OCI-LY1 (cell line): ENCODE data around the gene MYH7B.

ENCODE experiments used
- H2AFZ ChIP-seq: fragments of 200-600 bp; sonication (generic), shearing (Covaris generic); 2 replicates; pipeline ENCODE4 v1.6.0; 2014; ENCODE audit warnings: antibody characterized with exemption, mild to moderate bottlenecking, low read length
- H3F3A ChIP-seq: fragments of 200-600 bp; sonication (generic), shearing (Covaris generic); 2 replicates; pipeline ENCODE4 v1.6.0; 2014; ENCODE audit warnings: mild to moderate bottlenecking, antibody characterized with exemption, low read length, moderate library complexity; ENCODE audit not compliant: insufficient read depth
- H3K27ac ChIP-seq: fragments of 200-600 bp; sonication (generic); 2 replicates; pipeline ENCODE4 v1.5.1; 2014; ENCODE audit warnings: low read length, mixed run types, mild to moderate bottlenecking, low read depth; ENCODE audit not compliant: poor library complexity, severe bottlenecking
- H3K27me3 ChIP-seq: fragments of 200-600 bp; sonication (generic); 2 replicates; pipeline ENCODE4 v1.6.0; 2014; ENCODE audit warnings: antibody characterized with exemption, mild to moderate bottlenecking, low read length, moderate library complexity; ENCODE audit not compliant: insufficient read depth
- H3K36me3 ChIP-seq: fragments of 200-600 bp; sonication (generic); 2 replicates; pipeline ENCODE4 v1.6.1; 2014; ENCODE audit warnings: mild to moderate bottlenecking, antibody characterized with exemption, low read length, moderate library complexity, mixed read lengths; ENCODE audit not compliant: insufficient read depth
- H3K4me1 ChIP-seq: fragments of 200-600 bp; sonication (generic); 2 replicates; pipeline ENCODE4 v1.5.1; 2014; ENCODE audit warnings: mild to moderate bottlenecking, low read length, moderate library complexity; ENCODE audit not compliant: insufficient read depth, severe bottlenecking
- H3K4me2 ChIP-seq: fragments of 200-600 bp; sonication (generic), shearing (Covaris generic); 2 replicates; pipeline ENCODE4 v1.6.1; 2014; ENCODE audit warnings: low read length
- H3K4me3 ChIP-seq: fragments of 200-600 bp; sonication (generic); 2 replicates; pipeline ENCODE4 v1.5.1; 2014; ENCODE audit warnings: low read length, low read depth, mild to moderate bottlenecking, mixed read lengths; ENCODE audit not compliant: poor library complexity, severe bottlenecking
- H3K79me2 ChIP-seq: fragments of 200-600 bp; shearing (Covaris generic); 2 replicates; pipeline ENCODE4 v1.6.1; 2016; ENCODE audit warnings: mixed run types, low read length, mixed read lengths; ENCODE audit not compliant: insufficient read depth
- H3K9ac ChIP-seq: fragments of 200-600 bp; sonication (generic), shearing (Covaris generic); 2 replicates; pipeline ENCODE4 v1.6.1; 2014; ENCODE audit warnings: mild to moderate bottlenecking, low read length, mixed read lengths
- H3K9me2 ChIP-seq: fragments of 200-600 bp; sonication (generic), shearing (Covaris generic); 2 replicates; pipeline ENCODE4 v1.6.1; 2014; ENCODE audit warnings: low read depth, mild to moderate bottlenecking, low read length, mixed read lengths
- H3K9me3 ChIP-seq: fragments of 200-600 bp; shearing (Covaris generic); 2 replicates; pipeline ENCODE4 v1.6.1; 2014; ENCODE audit warnings: low read length, mixed read lengths
- H4K20me1 ChIP-seq: fragments of 200-600 bp; sonication (generic), shearing (Covaris generic); 2 replicates; pipeline ENCODE4 v1.6.0; 2016; ENCODE audit warnings: mild to moderate bottlenecking, low read length; ENCODE audit not compliant: insufficient read depth
- EZH2 ChIP-seq: fragments of 200-600 bp; sonication (generic), shearing (Covaris generic); IDR thresholded peaks from 2 replicates; pipeline ENCODE4 v1.8.0; 2017; ENCODE audit warnings: borderline replicate concordance, mixed run types, mild to moderate bottlenecking, antibody characterized with exemption, low read length, moderate library complexity, mixed read lengths
- TF ChIP-seq, protein P1 (sequence below): fragments of 200-600 bp; sonication (generic), shearing (Covaris generic); IDR thresholded peaks from 2 replicates; pipeline ENCODE4 v1.5.1; 2017; ENCODE audit warnings: mild to moderate bottlenecking, antibody characterized with exemption, low read length, moderate library complexity, mixed read lengths

The MYH7B gene

DNA sequence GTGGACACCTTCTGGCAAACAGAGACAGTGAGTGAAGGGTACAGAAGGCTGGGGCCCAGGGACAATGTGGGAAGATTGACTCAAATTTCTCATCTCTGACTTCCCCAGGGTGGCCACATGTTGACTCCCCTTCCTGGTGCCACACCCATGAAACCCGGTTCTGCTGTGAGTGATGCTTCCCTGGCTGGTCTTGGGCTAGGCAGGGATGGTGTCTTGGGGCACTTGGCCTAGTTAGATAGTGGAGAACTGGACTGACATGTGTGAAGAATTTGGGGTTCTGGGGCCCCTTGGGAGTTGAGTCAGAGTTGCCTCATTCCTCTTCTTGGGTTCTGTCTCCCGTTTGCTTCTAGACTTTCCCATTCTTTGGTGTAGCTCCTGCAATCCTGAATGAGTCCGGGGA lies 34.2 kb upstream of the MYH7B start:
- Histone ChIP-seq H3K79me2 (no peaks in the 10 kb centered on the region), H4K20me1 (no peaks in the 10 kb centered on the region), H3K9ac (no peak overlapping the region), H3K4me3 (no peak overlapping the region), H3K9me2 (no peaks in the 10 kb centered on the region), H3K4me1 (no peaks in the 10 kb centered on the region), H3F3A (no peaks in the 10 kb centered on the region), H3K27ac (no peak overlapping the region), H2AFZ (no peak overlapping the region), H3K36me3 (no peaks in the 10 kb centered on the region; the same call in 1 of the 2 replicates), H3K9me3 (no peaks in the 10 kb centered on the region), H3K4me2 (no peak overlapping the region), H3K27me3 (no peaks in the 10 kb centered on the region; the same call in 1 of the 2 replicates)
- no peak for TF ChIP-seq EZH2
- TF ChIP-seq, protein P1, sequence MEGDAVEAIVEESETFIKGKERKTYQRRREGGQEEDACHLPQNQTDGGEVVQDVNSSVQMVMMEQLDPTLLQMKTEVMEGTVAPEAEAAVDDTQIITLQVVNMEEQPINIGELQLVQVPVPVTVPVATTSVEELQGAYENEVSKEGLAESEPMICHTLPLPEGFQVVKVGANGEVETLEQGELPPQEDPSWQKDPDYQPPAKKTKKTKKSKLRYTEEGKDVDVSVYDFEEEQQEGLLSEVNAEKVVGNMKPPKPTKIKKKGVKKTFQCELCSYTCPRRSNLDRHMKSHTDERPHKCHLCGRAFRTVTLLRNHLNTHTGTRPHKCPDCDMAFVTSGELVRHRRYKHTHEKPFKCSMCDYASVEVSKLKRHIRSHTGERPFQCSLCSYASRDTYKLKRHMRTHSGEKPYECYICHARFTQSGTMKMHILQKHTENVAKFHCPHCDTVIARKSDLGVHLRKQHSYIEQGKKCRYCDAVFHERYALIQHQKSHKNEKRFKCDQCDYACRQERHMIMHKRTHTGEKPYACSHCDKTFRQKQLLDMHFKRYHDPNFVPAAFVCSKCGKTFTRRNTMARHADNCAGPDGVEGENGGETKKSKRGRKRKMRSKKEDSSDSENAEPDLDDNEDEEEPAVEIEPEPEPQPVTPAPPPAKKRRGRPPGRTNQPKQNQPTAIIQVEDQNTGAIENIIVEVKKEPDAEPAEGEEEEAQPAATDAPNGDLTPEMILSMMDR, result no peak

DNA sequence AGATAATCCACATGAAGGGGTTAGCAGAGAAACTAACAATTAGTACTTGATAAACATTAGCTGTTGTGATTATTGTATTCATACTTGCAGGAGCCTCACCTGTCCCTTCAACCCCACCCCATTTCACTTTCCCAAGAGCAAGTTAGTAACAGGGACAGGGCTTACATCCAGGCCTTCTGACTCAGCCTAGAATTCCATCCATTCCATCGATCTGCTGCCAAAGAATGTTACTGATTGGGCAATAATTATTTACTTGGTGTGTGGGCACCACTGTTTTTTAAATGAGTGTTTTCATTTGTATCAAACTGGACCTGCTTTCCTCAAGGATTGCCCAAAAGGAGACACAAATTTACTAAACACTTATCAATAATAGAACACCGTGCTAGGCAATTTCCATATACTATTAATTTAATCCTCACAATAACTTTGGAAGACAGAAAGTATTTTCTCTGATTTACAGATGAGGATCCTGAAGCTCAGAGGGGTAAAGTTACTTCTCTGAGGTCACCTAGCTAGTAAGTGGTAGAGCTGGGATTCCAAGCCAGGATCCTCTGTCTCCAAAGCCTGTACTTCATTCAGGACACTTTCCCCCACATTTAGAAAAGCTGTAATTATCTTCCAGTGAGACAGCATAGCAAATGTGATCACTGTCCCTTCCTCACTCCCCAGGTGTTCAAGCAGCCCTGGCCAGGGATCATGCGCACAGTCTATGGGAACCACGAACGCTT lies 32.9 kb upstream of the MYH7B start:
- H3K36me3 ChIP-seq, result peaks cover 1% of the 10 kb centered on the region; the same call in 1 of the 2 replicates
- no peaks in the 10 kb centered on the region for H3K9me3 ChIP-seq
- H3K27me3 ChIP-seq, result no peaks in the 10 kb centered on the region; the same call in 1 of the 2 replicates
- no peaks in the 10 kb centered on the region for H3K4me1 ChIP-seq
- no peak overlapping the region for H3K9ac ChIP-seq
- no peak overlapping the region for H2AFZ ChIP-seq
- H3F3A ChIP-seq, result no peaks in the 10 kb centered on the region
- H3K4me2 ChIP-seq, result no peak overlapping the region
- H3K27ac ChIP-seq, result no peak overlapping the region
- TF ChIP-seq, protein P1, result no peak
- no peak for TF ChIP-seq EZH2
- no peaks in the 10 kb centered on the region for H3K79me2 ChIP-seq
- H3K4me3 ChIP-seq, result no peak overlapping the region
- H4K20me1 ChIP-seq, result no peaks in the 10 kb centered on the region
- H3K9me2 ChIP-seq, result no peaks in the 10 kb centered on the region

DNA sequence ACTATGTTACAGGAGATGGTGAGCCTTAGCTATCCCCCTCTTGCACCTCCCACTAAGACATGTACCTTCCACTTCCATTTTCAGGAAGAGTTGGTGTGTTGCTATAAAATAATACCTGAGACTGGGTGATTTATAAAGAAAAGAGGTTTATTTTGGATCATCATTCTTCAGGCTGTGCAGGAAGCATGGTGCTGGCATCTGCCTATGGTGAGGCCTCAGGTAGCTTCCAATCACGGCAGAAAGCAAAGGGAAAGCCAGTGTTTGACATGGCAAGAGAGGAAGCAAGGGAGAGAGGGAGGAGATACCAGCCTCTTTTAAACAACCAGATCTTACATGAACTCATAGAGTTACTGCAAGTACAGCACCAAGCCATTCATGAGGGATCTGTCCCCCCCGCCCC lies 32.3 kb upstream of the MYH7B start:
- H3K36me3 ChIP-seq, result peaks cover 7% of the 10 kb centered on the region
- no peak overlapping the region for H3K4me2 ChIP-seq
- no peak overlapping the region for H3K27ac ChIP-seq

More for the DNA sequence above, 32.3 kb upstream of the MYH7B start:
- H3K4me1 ChIP-seq, result no peaks in the 10 kb centered on the region
- H3K79me2 ChIP-seq, result no peaks in the 10 kb centered on the region
- H2AFZ ChIP-seq, result no peak overlapping the region
- H3K9ac ChIP-seq, result no peak overlapping the region
- no peak overlapping the region for H3K4me3 ChIP-seq
- no peaks in the 10 kb centered on the region for H3F3A ChIP-seq
- no peaks in the 10 kb centered on the region for H3K27me3 ChIP-seq
- H3K9me3 ChIP-seq, result no peaks in the 10 kb centered on the region
- H3K9me2 ChIP-seq, result no peaks in the 10 kb centered on the region
- TF ChIP-seq, protein P1, result no peak
- TF ChIP-seq EZH2, result no peak
- H4K20me1 ChIP-seq, result no peaks in the 10 kb centered on the region
